ENCODE data around the gene ST3GAL2. TPM values are rescaled to one million over a fixed set of nuclear protein-coding genes. Genes with fewer than 3 reads are reported as not detected.

The ST3GAL2 gene
- total and polyA plus RNA-seq, 9 of the 15 experiments (the other 6 are each of a cell fraction or from before 2014, with no cell fraction given), result 1.5 to 108 (median 34.3) TPM

GRCh38 chr16:70375636-70376611 is 63.0 kb downstream of the ST3GAL2 start (continued):
- TF ChIP-seq PBX2 (CRISPR knock-in tag; IDR thresholded peaks at IDR 0.05; ENCODE audit: low read depth), result no peak
- no peak for TF ChIP-seq PBX2 (tag; conservative IDR thresholded peaks at IDR 0.05; ENCODE audit: low read depth)
- no peak for TF ChIP-seq NFRKB (IDR thresholded peaks at IDR 0.05; ENCODE audit: low read depth)
- TF ChIP-seq ELF1 (tag; IDR thresholded peaks at IDR 0.05), result no peak
- TF ChIP-seq TFAP4 (CRISPR knock-in tag; IDR thresholded peaks at IDR 0.05; ENCODE audit: borderline replicate concordance), result 0 out of 2 replicates have a peak, but pooled peaks have one; percentile 11
- TF ChIP-seq NR1H2 (CRISPR knock-in tag; IDR thresholded peaks at IDR 0.05), result no peak
- TF ChIP-seq FOXK2 (conservative IDR thresholded peaks at IDR 0.05 in 1 of 2, IDR thresholded peaks at IDR 0.05 in 1 of 2; ENCODE audit: low read depth in 2 of 2), result no peak
- TF ChIP-seq RB1 (IDR thresholded peaks at IDR 0.05; ENCODE audit: low read depth), result no peak
- TF ChIP-seq NUFIP1 (IDR thresholded peaks at IDR 0.05; ENCODE audit: partially characterized antibody), result no peak
- TF ChIP-seq TCF7L2 (IDR thresholded peaks at IDR 0.05; ENCODE audit: low read depth, low read length), result no peak
- TF ChIP-seq FOXP1 (CRISPR knock-in tag; IDR thresholded peaks at IDR 0.05), result no peak
- TF ChIP-seq CBFB (CRISPR knock-in tag; IDR thresholded peaks at IDR 0.05), result no peak
- peak; percentile 19; the same call in 1 of the 2 replicates for TF ChIP-seq POLR2AphosphoS5 (IDR thresholded peaks at IDR 0.05; ENCODE audit: control insufficient read depth, insufficient read depth, low read depth, low read length)
- TF ChIP-seq ZBTB33 (CRISPR knock-in tag; IDR thresholded peaks at IDR 0.05), result no peak
- no peak for TF ChIP-seq E2F3 (CRISPR knock-in tag; IDR thresholded peaks at IDR 0.05)
- peak; percentile 71 for TF ChIP-seq OTX1 (CRISPR knock-in tag; IDR thresholded peaks at IDR 0.05)
- TF ChIP-seq SP1 (CRISPR knock-in tag; IDR thresholded peaks at IDR 0.05), result peak; percentile 26; the same call in 1 of the 2 replicates
- TF ChIP-seq SFPQ (IDR thresholded peaks at IDR 0.05; ENCODE audit: low read depth, low read length), result no peak

All from K562 (cell line).